ENCODE data around the gene PCSK4.

DNA sequence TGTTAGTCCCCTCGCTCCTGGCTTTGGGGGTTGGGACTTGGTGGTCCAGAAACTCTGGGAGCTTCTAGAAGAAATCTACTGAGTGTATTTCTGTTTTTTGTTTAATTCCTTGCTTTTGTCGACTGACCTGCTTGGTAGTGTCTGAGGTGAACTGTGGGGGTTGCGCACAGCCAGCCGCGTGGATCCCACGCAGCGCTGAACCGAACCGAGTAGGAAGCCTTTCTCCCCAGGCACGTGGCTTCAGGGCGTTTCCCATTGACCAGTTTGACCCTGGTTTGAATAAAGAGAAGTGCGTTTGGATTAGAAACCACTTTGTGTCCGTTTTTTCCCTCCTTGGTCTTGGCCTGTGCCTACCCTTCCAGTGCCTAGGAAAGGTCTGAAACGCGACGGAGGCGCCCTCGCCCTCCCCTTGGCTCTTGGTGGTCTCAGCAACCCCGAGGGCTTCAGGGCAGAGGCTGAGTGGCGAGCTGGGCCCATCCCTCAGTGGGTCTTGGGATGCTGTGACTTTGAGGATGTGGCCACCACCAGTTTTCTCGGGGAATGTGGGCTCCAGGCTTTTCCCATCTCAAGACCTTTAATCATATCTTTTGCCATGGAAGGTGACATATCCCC lies 54.7 kb downstream of the PCSK4 start:
- TF ChIP-seq POLR2A (IDR thresholded peaks at IDR 0.05): no peak
- TF ChIP-seq, protein P1, sequence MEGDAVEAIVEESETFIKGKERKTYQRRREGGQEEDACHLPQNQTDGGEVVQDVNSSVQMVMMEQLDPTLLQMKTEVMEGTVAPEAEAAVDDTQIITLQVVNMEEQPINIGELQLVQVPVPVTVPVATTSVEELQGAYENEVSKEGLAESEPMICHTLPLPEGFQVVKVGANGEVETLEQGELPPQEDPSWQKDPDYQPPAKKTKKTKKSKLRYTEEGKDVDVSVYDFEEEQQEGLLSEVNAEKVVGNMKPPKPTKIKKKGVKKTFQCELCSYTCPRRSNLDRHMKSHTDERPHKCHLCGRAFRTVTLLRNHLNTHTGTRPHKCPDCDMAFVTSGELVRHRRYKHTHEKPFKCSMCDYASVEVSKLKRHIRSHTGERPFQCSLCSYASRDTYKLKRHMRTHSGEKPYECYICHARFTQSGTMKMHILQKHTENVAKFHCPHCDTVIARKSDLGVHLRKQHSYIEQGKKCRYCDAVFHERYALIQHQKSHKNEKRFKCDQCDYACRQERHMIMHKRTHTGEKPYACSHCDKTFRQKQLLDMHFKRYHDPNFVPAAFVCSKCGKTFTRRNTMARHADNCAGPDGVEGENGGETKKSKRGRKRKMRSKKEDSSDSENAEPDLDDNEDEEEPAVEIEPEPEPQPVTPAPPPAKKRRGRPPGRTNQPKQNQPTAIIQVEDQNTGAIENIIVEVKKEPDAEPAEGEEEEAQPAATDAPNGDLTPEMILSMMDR (IDR thresholded peaks at IDR 0.05): no peak
